ENCODE results near the gene ADGRD1.

DNA sequence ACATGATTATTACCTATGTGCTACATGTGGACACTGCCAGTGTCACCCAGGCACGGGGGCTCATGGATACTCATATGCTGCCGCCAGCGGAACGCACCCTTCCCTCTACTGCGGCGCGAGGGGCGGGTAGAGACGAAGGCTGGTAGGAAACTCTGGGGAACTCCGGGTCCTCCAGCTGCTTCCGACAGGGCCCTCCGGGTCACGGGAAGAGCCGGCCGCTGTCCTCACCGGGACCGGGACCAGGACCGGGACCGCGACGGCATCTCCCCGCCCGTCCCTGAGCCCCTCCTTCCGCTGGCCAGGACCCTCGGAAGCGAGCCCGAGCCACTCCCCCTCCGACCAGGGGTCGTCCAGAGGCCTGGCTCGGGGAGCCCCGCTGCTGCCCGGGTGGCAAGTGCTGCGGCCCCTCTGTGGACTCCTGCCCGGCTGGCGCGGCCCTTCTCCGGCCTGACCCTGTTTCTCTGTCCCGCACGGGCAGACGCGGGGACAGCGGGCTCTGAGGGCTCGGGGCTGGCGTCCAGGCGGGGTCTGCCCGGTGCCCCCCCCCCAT, 209.6 kb downstream of the ADGRD1 start:
- TF ChIP-seq CTCF (IDR thresholded peaks at IDR 0.05; ENCODE audit: low read depth, low read length, poor library complexity, severe bottlenecking) (no peak), EZH2phosphoT487 (IDR thresholded peaks at IDR 0.05; ENCODE audit: borderline replicate concordance, low read length) (no peak)
